ENCODE data around the gene KIF26A.

GRCh38 chr14:104104076-104104901 lies 34.1 kb upstream of the KIF26A start:
- TF ChIP-seq CTCF (IDR thresholded peaks at IDR 0.05 in 8 of 11, conservative IDR thresholded peaks at IDR 0.05 in 3 of 11), result no peak
- TF ChIP-seq POLR2A (IDR thresholded peaks at IDR 0.05), result no peak
- TF ChIP-seq POLR2AphosphoS5 (IDR thresholded peaks at IDR 0.05), result no peak
